ES-I3 (cell line): ENCODE results near the gene CAVIN2.
"Not testable (repeated sequence)": the region's sequence is repeated elsewhere in the genome, so short reads cannot be mapped to it uniquely, and the experiment has no call there.

Source experiments
- H3K36me3 ChIP-seq: 2 replicates; pipeline ENCODE4 v1.6.1; 2013; ENCODE audit warnings: mild to moderate bottlenecking, low read length, control low read depth, moderate library complexity; ENCODE audit not compliant: insufficient read depth
- H3K4me1 ChIP-seq: 2 replicates; pipeline ENCODE4 v1.6.1; 2013; ENCODE audit warnings: mild to moderate bottlenecking, control low read depth, low read length; ENCODE audit not compliant: insufficient read depth
- H3K9ac ChIP-seq: 2 replicates; pipeline ENCODE4 v1.6.1; 2013; ENCODE audit warnings: low read depth, mild to moderate bottlenecking, low read length, moderate library complexity
- H3K9me3 ChIP-seq: 2 replicates; pipeline ENCODE4 v1.6.1; 2013; ENCODE audit warnings: mild to moderate bottlenecking, low read length, moderate library complexity; ENCODE audit not compliant: control insufficient read depth, insufficient read depth

CAVIN2 gene

DNA sequence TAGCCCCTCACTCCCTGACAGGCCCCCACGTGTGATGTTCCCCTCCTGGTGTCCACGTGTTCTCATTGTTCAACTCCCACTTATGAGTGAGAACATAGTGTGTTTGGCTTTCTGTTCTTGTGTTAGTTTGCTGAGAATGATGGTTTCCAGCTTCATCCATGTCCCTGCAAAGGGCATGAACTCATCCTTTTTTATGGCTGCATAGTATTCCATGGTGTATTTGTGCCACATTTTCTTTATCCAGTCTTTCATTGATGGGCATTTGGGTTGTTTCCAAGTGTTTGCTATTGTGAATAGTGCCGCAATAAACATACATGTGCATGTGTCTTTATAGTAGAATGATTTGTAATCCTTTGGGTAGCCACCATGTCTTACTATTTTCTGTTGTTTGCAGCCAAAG lies 61.2 kb downstream of the CAVIN2 start:
- not testable (repeated sequence) for H3K36me3 ChIP-seq, H3K9me3 ChIP-seq, H3K9ac ChIP-seq
- peaks cover 15% of the 10 kb centered on the region; the same call in 1 of the 2 replicates for H3K4me1 ChIP-seq
